Myocyte (in vitro differentiated cells): ENCODE data around the gene TTN. TPM values are rescaled to one million over a fixed set of nuclear protein-coding genes. Genes with fewer than 3 reads are reported as not detected.

Experiments
- DNase-seq: peaks from one replicate; pipeline ENCODE4 v3.0.0-alpha.2; 2012; ENCODE audit warnings: low read depth
- total RNA-seq: library from RNA; depleted of rRNA; stranded (reverse); fragments of >200 nt; gene quantifications from 2 replicates; pipeline ENCODE4 v1.2.3, GENCODE V29; 2014

Gene TTN
- total RNA-seq, 1 donor from 2014 or later = 1,448 TPM

DNA sequence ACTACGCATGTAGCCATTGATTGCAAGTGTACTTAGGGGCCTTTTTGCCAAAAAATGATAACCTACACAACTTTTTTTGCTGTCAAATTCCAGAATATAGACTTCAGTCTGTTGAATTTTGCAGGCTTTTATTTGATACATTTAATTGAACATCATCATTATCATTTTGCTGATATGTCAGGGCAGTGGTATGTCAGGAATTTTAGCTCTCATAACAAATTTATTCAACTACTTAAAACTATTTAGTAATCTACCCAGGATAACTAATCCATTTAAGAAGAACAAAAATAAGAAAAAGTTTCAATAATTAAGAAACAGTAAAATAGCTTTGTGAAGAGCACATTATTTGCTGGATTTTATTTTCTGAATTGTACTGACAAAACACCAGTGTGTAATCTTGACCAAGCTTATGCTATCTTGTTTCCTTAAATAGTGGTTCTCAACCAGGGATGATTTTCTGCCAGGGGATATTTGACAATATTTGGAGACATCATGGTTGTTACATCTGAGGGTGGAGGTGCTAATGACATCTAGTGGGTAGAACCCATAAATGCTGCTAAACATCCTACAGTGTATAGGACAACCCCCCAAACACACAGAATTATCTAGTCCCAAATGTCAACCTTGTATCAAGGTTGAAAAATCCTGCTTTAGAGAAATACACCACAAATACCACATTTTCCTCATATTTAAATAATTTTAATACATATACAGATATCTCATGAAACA, 12.1 kb upstream of the TTN start:
- peak; percentile 28 for DNase-seq

DNA sequence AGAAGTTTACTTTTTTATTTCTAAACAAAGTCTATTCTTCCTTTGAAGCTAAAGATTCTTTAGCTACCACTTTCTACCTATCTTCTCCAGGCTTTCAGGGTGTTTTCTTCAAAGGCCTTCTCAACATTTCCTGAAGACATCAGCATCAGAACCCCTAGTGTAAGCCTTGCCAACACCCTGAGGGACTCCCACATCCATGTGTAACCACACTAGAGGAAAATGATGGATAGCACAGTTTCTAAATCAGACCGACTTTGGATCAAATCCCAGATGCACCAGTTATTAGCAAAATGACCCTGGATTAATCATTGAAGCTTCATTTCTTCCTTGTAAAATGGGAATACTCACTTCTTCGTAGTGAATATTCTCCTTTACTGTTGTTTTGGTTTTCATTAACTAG, 4.7 kb upstream of the TTN start:
- no peak for DNase-seq

DNA sequence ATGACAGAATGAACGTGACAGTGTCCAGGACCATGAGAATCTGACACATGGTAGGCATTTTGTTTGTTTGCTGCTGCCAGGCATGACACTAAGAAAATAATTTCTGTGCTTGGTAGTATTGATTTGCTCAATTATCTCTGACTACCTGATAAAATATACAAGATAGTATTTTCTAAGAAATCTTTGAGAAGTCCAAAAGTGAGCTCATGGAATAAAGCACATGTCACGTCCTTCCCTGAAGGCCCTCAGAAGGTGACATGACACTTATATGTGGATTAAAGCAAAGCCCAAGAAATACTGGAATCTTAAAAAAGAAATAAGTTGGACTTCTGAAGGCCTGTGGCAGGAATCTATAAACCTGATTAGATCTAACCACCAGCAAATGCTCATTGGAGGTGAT, 3.8 kb upstream of the TTN start:
- DNase-seq = no peak

DNA sequence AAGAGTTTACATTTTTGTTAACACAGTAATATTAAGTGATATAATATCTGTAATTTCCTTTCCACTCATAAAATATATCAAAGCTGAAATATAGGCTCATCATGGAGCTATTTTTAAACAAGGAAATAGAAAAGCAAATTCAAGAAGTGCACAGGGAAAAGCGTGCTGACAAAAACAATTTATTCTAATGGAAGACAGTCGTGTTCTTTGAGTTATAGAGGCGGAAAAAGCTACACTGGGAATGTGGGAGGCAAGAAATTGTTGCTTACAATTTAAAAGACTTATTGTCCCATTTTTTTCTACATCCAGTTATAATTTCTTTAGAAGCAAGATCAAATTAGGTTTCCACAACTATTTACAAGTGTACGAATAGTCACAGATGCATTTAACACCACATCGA, 3.2 kb upstream of the TTN start:
- DNase-seq = no peak

DNA sequence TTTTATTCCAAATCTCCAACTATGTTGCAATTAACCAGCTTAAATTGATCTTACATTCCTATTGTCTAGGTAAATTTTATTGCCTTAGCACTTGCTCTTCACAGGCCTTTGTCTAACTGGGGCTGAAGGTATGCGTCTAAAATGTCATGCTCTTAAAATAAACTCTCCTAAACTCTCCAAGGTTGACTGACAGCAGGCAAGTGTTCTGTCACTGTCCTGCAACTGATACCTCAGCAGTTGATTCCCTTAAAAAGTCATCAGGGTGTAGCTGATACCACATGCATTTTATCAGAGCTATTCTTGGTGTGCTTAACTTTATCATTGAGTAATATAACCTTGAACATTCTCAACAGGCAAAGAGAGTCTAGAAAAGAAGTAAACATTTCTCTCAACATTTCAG, 680 bp downstream of the TTN start:
- peak; percentile 95 for DNase-seq

DNA sequence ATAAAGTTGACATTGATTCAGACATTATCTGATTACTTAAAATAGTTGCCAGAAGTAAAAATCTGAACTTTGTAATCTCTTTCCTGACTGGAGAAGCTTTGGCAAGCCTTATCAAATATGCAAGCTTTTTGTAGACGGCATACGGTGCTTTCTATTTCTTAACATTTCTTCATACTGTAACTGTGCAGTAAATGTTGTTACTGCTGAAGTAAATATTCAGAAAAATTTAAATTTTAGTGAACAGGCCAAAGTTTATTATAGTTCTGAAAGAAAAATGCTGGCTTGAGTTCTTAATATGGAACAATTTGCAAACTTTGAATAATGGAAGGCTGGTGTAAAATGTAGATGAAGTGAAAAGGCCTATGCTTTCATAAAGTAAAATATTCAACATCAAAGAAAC, 1.8 kb downstream of the TTN start:
- DNase-seq = no peak

DNA sequence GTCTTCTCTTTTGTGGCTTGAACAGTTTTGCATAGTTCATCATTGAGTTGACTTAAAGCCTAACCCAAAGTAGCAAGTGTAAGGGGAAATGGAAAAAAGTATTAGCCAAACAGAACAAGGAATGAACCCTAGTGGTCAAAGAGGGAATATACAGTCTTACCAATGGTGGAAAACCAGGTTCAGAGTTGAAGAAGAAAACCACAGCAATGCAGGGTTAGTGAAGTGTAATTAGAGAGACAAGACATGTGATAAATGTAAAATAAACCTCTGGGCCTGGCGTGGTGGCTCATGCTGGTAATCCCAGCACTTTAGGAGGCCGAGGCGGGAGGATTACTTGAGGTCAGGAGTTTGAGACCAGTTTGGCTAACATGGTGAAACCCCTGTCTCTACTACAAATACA, 2.4 kb downstream of the TTN start:
- DNase-seq = peak; percentile 84

DNA sequence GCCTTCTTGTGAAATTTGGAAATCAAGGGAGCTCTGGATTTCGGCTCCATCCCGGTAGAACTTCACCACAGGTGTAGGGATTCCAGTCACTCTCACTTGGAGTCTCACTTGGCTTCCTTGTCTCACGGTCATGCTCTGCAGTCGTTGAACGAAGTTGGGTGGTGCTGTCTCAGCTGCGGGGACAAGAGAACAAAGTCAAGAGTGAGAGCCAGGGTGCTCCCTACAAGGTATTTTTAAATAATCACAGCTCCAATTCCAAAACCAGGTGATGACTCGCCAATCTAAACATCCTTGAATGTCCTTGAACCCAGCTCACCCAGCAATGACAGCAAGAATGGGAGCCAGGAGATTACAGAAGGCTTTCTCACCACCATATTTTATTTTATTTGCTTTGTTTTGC, 6.7 kb downstream of the TTN start:
- DNase-seq = no peak

DNA sequence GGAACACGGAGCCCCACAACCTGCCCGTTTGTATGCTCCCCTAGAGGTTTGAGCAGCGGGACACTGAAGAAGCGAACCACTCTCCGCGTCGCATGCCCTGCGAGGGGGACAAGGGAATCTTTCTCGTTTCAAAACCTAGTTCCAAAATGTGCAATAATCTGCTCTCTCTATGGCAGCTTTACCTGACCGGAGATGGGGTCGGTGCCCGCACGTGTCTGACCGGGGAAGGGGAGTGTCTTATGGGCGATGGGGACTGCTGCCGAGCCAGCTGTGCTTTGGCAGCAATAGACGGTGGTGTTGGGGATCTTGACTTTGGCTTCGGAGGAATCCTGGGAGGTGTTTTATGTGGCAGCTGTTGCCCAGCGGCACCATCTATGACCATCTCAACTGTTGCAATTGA, 7.9 kb downstream of the TTN start:
- DNase-seq = no peak

DNA sequence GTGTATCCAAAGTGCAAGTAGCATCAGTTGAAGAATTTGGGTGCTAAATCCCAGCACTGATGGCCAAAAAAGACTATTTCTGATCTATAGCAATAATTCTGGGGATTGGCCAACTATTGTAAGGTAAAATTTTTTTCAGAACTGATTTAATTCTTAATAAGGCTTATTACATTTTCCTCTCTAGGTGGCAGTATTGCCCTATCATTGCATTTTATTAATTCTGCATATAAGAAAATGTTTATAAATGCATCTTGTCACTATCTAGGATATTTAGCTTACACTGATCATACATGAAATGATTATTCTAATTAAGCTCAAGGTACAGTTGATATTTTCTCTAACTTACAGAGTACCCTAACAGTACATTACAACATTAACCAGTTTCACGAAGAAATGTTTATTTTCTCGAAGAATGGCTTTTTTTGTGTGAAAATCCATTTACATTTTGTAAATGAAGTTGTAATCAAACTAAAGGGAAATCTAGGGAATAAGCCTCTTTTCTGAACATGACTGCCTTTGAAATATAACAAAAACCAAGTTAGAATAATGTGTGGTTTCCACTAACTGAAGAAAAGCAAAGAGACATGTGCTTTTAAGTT, 11.0 kb downstream of the TTN start:
- DNase-seq = peak; percentile 51

DNA sequence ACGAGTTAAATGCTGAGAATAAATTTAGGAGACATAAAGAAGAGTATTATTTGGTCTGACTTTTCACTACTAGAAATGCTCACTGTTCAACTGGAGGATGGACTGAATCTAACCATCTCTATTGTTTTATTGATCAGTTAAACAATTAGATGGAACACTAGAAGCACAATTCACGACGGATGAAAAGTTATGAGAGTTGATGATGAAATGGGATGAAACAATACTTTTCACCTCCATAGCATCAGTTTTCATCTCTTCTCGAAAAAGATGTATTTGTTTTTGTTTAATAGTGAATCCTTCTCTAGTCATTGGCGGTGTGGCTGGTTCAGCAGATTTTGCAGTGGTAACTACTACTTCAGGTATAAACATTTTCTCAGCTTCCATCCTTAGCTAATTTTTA, 19.3 kb downstream of the TTN start:
- DNase-seq = no peak

DNA sequence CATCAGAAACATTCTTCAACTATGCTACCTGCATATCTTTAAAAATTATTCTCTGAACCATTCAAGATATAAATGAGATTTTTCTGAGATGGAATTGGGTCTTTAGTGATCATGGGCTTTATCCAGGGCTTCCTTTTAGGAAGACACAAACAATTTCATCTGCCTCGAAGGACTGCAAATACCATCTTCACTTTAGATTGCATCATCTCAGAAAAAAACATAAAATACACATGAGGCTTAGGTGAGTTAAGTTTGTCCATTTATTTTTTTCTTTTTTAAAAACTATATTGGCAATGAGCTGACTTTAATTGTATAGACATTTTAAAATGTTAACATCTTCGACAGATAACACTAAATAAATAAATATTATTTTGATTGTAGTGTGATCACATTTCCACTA, 20.1 kb downstream of the TTN start:
- no peak for DNase-seq

DNA sequence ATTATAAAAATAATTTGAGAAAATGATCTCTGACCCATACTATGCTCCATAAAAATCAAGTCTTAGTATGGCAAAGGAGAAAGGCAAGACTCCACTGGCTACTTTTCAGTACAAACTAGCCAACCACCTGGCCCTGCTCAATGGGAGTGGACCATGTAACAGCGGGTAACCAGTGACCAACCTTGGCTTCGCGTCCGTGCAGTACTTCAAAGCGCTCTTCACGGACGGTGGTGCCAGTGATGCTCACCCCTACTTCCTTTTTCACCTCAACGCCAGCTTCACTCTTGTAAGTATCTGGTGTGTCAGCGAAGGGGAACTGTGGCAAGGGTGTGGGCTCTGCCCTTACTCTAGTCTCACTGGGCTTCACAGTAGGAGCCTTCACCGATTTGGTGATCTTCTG, 23.3 kb downstream of the TTN start:
- no peak for DNase-seq

DNA sequence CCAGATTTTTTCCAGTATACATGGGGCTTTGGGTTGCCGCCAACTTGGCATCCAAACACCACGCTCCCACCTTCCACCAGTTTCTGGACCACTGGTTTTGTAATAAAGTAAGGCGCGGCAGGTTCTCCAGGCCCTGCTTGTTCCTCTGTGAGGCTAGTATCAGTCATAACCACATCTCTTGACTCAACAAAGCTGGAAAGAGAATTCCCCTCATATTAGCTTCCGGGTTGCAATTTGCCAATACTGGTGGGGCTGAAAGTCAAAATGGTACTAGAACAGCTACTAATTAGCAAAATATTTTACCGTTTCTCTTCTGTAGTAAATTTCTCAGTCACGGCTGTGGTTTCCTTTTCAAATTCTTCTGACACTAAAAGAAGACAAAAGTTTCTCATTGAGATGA, 25.0 kb downstream of the TTN start:
- no peak for DNase-seq

DNA sequence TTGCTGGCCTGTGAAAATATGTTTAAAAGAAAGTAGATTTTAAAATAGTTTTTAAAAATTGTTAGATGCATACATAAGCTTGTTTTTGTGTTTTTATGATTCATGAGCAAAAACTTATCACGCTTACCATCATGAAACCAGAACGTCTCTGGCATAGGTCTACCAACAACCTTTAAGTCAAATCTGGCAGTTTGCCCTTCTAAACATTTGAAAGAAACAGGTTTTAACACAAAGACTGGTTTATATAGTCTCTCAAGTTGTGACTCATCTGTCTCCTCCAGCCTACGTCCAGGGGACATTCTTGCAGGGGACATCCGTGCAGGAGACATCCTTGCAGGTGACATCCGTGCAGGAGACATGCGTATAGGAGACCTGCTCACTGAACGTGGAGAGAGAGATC, 29.6 kb downstream of the TTN start:
- DNase-seq = no peak

DNA sequence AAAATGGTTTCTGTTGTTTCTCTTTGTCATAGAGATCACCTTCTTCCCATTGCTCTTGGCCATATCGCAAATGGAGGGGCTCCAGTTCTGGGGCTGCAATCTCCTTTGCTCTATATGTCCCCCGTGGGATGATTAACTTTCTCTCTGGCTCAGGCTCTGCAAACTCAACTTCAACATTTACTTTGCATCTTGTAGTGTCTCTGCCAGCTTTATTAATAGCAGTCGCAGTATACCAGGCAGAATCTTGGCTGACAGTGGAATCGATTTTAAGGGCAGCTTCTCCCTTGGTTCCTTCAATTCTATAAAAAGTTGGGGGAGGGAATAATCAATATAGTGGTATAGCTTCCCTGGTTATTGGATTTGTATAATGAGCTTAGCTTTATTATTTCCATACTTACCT, 30.5 kb downstream of the TTN start:
- no peak for DNase-seq

DNA sequence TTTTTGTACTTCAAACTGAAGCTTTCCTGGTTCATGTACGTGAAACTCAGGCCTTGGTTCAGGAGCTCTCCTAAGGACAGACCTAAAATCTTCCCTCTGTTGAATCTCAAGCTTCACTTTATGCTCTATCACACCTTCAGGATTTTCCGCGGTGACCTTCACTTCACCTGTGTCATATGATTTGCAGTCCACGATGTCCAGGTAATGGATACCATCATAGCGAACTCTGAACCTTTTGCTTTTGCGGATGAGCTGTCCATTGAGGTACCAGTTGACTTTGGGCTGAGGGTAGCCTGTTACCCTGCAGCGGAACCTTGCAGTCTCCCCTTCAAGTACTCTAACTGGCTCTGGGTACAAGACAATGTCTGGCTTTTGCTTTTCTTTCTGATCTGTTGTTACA, 31.2 kb downstream of the TTN start:
- no peak for DNase-seq

DNA sequence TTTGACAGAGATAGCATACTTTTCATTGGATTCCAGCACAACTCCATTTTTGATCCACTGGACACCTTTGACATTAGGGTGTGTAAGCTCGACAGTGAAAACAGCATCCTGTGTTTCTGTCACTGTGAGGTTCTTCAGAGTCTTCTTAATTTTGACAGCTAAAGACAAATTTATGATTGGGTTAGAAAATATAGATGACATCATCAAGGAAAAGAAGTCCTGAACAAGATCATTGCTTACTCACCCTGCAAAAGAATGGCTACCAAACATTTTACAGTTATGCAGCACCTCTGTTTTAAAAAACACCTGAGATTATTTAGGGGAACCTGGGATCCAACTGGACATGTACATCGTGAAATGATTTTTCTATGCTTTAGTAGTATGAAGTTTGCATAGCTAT, 36.7 kb downstream of the TTN start:
- no peak for DNase-seq

DNA sequence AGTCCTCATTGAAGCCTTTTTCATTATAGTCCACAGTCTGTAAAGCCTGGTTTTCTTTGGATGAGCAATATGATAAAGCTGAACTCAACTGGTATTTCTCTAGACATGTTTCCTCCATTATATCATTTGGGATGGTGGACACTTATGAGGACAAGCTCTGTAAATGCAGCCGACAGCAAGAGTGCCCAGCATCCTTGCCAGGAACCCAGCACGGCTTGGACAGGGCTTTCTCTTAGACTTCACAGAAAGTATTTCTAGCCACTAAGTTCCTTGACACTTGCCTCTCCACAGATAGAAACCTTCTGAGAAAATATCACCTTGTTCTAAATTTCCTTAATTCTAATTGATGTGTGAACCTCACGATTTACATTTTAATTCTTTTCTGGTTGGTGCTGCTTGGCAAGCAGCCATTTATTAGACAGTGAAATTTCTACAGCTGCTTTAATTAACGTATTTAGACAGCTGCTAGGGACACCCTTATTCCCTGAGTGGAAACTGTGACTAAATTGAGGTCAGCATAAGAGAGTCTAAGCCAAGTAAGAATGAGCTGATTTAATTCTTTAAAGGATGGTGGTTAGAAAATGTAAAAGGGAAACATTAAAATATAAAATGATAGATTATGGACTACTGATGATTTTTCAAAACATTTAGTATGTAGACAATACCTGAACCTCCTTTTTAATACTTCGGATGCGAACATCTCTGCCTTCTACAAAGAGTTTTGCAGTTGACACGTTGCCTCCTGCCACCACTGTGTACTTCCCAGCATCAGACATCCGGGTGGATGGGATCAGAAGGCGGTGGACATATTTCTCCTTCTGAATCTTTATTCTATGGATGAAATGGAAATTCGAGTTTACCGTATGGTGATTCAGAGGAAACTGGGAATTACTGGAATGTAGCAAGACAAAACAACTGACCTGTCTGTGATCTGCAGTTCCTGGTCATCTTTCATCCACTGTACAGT, 39.8 kb downstream of the TTN start:
- peak; percentile 72 for DNase-seq

DNA sequence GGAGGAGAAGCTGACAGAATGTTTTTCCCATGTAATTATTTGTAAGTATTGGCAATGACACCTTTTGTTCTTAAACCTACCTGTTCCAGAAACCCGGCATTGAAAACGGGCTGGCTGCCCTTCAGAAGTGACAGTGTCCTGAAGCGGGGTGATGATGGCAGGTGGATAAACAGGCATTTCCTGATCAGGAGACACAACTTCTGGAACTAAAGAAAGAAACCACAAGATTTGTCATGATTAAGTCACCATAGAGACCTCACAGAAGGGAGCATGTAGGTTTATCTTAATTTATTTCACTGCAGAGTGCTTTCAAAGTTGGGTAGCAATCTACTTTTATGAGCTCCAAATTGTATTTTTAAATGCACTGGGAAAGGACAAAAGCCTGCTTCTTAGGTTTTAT, 43.1 kb downstream of the TTN start:
- peak; percentile 44 for DNase-seq

DNA sequence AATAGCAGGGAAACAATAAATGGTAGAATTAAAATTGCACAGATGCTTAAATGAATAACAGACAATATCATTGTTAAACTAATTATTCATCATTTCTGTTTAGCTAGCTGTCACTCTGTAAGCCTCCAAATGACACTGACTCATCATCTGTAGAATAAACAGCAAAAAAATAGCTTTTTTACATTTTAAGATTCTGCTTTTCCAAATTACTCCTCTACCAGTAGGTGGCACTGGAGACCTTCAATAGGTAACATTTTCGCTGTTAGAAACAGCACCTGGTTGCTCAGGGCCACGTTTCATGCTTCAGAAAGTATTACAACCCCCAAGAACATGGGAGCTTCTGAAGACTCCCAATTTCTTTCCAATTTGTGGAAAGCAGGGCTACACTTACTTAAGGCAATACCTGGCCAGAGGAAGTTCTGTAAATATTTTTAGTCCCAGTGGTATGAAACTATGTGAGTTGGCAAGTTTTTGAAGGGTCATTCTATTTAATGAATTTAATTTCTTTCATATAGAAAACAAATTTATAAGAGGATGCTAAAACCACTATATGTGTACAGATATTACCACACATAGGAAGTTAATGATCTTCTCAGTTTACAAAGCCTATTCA, 45.4 kb downstream of the TTN start:
- DNase-seq = peak; percentile 46

DNA sequence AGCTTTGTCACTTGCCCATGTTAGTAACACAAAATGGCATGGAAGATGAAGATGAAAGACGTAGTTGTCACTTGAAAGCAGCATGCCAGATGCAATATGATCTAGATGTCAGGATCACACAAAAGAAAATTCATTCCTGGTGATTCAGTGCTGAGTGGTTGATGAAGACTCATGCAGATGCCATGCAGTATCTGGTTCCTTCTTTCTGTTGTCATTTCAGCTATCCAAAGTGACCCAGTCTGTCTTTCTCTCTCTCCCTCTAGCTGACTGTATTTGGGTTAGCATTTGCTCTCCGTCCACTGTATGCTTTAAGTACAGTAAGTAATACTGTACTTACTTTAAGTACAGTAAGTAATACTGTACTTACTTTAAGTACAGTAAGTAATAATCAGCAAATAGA, 50.4 kb downstream of the TTN start:
- peak; percentile 80 for DNase-seq
